Neural progenitor cell (in vitro differentiated cells): Measurements from ENCODE around the gene GPC4. TPM values are rescaled to one million over a fixed set of nuclear protein-coding genes. Genes with fewer than 3 reads are reported as not detected.

Experiments
- DNase-seq: peaks from one replicate; pipeline ENCODE4 v3.0.0-alpha.2; 2016; ENCODE audit warnings: low spot score
- H2AFZ ChIP-seq: fragments of 200-600 bp; sonication (generic); replicated peaks from 2 replicates; pipeline ENCODE4 v1.6.1; 2016; ENCODE audit warnings: antibody characterized with exemption
- H3F3A ChIP-seq: fragments of 200-600 bp; sonication (generic); 2 replicates; pipeline ENCODE4 v1.6.1; 2016; ENCODE audit warnings: antibody characterized with exemption, low read depth
- H3K27ac ChIP-seq: fragments of 200-600 bp; sonication (generic); 2 replicates; pipeline ENCODE4 v1.5.1; 2016; ENCODE audit warnings: mild to moderate bottlenecking
- H3K27me3 ChIP-seq: fragments of 200-600 bp; sonication (generic); 2 replicates; pipeline ENCODE4 v1.6.1; 2016; ENCODE audit warnings: mild to moderate bottlenecking, moderate library complexity
- H3K36me3 ChIP-seq: fragments of 200-600 bp; sonication (generic); 2 replicates; pipeline ENCODE4 v1.5.1; 2016
- H3K4me1 ChIP-seq: fragments of 200-600 bp; sonication (generic); 2 replicates; pipeline ENCODE4 v1.6.1; 2016; ENCODE audit warnings: mixed run types
- H3K4me2 ChIP-seq: fragments of 200-600 bp; sonication (generic); 2 replicates; pipeline ENCODE4 v1.6.1; 2016
- H3K4me3 ChIP-seq: fragments of 200-600 bp; sonication (generic); 2 replicates; pipeline ENCODE4 v1.5.1; 2016
- H3K79me2 ChIP-seq: fragments of 200-600 bp; sonication (generic); 2 replicates; pipeline ENCODE4 v1.6.1; 2016; ENCODE audit warnings: low read depth
- H3K9ac ChIP-seq: fragments of 200-600 bp; sonication (generic); 2 replicates; pipeline ENCODE4 v1.6.1; 2016
- H3K9me3 ChIP-seq: fragments of 200-600 bp; sonication (generic); 2 replicates; pipeline ENCODE4 v1.5.1; 2016; ENCODE audit warnings: low read depth
- H4K20me1 ChIP-seq: fragments of 200-600 bp; sonication (generic); 2 replicates; pipeline ENCODE4 v1.6.1; 2016; ENCODE audit warnings: low read depth
- H3K27ac Mint-ChIP-seq: 3 replicates; pipeline ENCODE4 v1.8.0; 2021; ENCODE audit warnings: mixed read lengths
- H3K27me3 Mint-ChIP-seq: 2 replicates; pipeline ENCODE4 v1.8.0; 2022; ENCODE audit warnings: low read depth, mild to moderate bottlenecking, inconsistent platforms, moderate library complexity, mixed read lengths; ENCODE audit not compliant: insufficient read depth
- H3K36me3 Mint-ChIP-seq: 3 replicates; pipeline ENCODE4 v1.8.0; 2021; ENCODE audit warnings: mixed read lengths
- H3K4me1 Mint-ChIP-seq: 3 replicates; pipeline ENCODE4 v1.8.0; 2021; ENCODE audit warnings: mixed read lengths
- H3K4me3 Mint-ChIP-seq: 3 replicates; pipeline ENCODE4 v1.8.0; 2021; ENCODE audit warnings: mild to moderate bottlenecking, moderate library complexity, mixed read lengths
- H3K9me3 Mint-ChIP-seq: 3 replicates; pipeline ENCODE4 v1.8.0; 2020; ENCODE audit warnings: mixed read lengths
- EZH2 ChIP-seq: fragments of 200-600 bp; sonication (generic); IDR thresholded peaks from 2 replicates; pipeline ENCODE4 v1.6.1; 2017; ENCODE audit warnings: antibody characterized with exemption, mild to moderate bottlenecking, moderate library complexity
- EZH2phosphoT487 ChIP-seq: fragments of 200-600 bp; sonication (generic); IDR thresholded peaks from 2 replicates; pipeline ENCODE4 v1.6.1; 2017; ENCODE audit warnings: antibody characterized with exemption
- total RNA-seq: library from RNA; depleted of rRNA; stranded (reverse); fragments of >200 nt; gene quantifications from 2 replicates; pipeline ENCODE4 v1.2.3, GENCODE V29; 2015; ENCODE audit warnings: low replicate concordance
- TF ChIP-seq, protein P1 (sequence below): fragments of 200-600 bp; sonication (generic); IDR thresholded peaks from 2 replicates; pipeline ENCODE4 v1.5.1; 2017; ENCODE audit warnings: antibody characterized with exemption, mild to moderate bottlenecking

The GPC4 gene
- total RNA-seq, 1 donor from 2014 or later = 23.6 TPM

DNA sequence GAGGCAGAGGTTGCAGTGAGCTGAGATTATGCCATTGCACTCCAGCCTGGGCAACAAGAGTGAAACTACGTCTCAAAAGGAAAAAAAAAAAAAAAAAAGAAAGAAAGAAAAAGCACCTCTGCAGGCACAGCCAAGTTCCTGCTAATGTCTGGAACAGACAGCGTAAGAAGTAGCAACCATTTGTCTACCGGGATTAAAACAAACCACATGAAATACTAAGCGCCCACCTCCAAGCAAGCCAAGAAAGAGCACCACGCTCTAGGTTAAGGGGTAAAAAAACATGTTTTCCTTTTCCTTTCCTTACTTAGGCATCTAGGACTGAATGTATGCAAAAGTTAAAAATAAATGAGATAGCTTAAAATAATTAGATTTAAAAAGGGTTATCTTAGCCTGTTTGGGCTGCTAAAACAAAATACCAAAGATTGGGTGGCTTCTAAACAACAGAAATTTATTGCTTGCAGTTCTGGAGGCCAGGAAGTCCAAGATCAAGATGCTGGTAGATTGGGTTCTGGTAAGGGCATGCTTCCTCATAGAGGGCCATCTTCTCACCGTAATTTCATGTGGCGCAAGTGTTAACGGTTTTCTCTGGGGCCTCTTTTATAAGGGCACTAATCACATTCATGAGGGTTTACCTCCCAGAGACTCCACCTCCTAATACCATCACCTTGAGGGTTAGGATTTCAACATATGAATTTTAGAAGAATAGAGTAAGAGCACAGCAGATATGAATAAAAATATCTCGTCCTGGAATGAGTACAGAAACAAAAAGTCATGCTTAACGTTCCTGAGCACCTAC, 12.3 kb downstream of the GPC4 start:
- peaks cover 14% of the 10 kb centered on the region for H3K4me1 ChIP-seq
- peaks cover 35% of the 10 kb centered on the region for H3K4me1 Mint-ChIP-seq
- DNase-seq = no peak
- no peaks in the 10 kb centered on the region for H3K27me3 ChIP-seq
- H3K27me3 Mint-ChIP-seq = peaks cover 2% of the 10 kb centered on the region
- peaks cover 19% of the 10 kb centered on the region for H3K36me3 Mint-ChIP-seq
- peaks cover 89% of the 10 kb centered on the region for H3K79me2 ChIP-seq
- no peak overlapping the region for H2AFZ ChIP-seq
- no peak overlapping the region for H3K27ac ChIP-seq
- no peak overlapping the region for H3K4me2 ChIP-seq
- no peak overlapping the region for H3K27ac Mint-ChIP-seq
- peaks cover 3% of the 10 kb centered on the region for H4K20me1 ChIP-seq
- peaks cover 3% of the 10 kb centered on the region for H3F3A ChIP-seq
- TF ChIP-seq EZH2 = no peak
- TF ChIP-seq, protein P1, sequence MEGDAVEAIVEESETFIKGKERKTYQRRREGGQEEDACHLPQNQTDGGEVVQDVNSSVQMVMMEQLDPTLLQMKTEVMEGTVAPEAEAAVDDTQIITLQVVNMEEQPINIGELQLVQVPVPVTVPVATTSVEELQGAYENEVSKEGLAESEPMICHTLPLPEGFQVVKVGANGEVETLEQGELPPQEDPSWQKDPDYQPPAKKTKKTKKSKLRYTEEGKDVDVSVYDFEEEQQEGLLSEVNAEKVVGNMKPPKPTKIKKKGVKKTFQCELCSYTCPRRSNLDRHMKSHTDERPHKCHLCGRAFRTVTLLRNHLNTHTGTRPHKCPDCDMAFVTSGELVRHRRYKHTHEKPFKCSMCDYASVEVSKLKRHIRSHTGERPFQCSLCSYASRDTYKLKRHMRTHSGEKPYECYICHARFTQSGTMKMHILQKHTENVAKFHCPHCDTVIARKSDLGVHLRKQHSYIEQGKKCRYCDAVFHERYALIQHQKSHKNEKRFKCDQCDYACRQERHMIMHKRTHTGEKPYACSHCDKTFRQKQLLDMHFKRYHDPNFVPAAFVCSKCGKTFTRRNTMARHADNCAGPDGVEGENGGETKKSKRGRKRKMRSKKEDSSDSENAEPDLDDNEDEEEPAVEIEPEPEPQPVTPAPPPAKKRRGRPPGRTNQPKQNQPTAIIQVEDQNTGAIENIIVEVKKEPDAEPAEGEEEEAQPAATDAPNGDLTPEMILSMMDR = no peak
- no peak for TF ChIP-seq EZH2phosphoT487
- H3K9me3 ChIP-seq = no peaks in the 10 kb centered on the region
- no peak overlapping the region for H3K4me3 ChIP-seq
- H3K4me3 Mint-ChIP-seq = no peak overlapping the region
- no peak overlapping the region for H3K9ac ChIP-seq
- no peaks in the 10 kb centered on the region for H3K36me3 ChIP-seq
- H3K9me3 Mint-ChIP-seq = no peaks in the 10 kb centered on the region

DNA sequence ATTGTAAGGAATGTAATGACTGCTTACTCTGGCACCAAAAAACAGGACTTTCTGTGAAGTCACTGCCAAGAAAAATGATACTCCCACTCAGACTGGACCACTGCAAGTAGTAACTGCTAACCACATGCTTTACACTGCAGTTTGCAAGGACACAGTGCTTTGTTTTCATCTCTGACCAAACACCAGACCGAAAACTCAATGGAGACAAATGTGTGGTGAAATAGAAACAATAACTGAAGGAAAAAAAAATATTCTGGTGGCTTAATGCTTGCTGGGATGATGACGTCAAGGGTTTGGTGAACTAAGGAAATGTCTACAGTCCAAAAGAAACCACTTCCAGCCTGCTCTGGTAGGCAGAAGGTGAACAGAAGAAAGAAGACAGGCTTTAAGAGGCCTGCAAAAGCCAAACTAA, 13.2 kb downstream of the GPC4 start:
- Mint-ChIP-seq H3K27ac (no peak overlapping the region), H3K36me3 (peaks cover 11% of the 10 kb centered on the region), H3K4me1 (peaks cover 25% of the 10 kb centered on the region), H3K4me3 (no peak overlapping the region), H3K9me3 (no peaks in the 10 kb centered on the region), H3K27me3 (peaks cover 3% of the 10 kb centered on the region)
- Histone ChIP-seq H4K20me1 (no peaks in the 10 kb centered on the region), H3K4me3 (no peak overlapping the region), H2AFZ (no peak overlapping the region), H3F3A (peaks cover 3% of the 10 kb centered on the region), H3K79me2 (peaks cover 89% of the 10 kb centered on the region), H3K9ac (no peak overlapping the region), H3K4me1 (peaks cover 8% of the 10 kb centered on the region), H3K9me3 (no peaks in the 10 kb centered on the region), H3K36me3 (no peaks in the 10 kb centered on the region), H3K27ac (no peak overlapping the region), H3K4me2 (no peak overlapping the region), H3K27me3 (no peaks in the 10 kb centered on the region)
- DNase-seq = no peak
- TF ChIP-seq, protein P1 = no peak
- TF ChIP-seq EZH2phosphoT487 (no peak), EZH2 (no peak)

DNA sequence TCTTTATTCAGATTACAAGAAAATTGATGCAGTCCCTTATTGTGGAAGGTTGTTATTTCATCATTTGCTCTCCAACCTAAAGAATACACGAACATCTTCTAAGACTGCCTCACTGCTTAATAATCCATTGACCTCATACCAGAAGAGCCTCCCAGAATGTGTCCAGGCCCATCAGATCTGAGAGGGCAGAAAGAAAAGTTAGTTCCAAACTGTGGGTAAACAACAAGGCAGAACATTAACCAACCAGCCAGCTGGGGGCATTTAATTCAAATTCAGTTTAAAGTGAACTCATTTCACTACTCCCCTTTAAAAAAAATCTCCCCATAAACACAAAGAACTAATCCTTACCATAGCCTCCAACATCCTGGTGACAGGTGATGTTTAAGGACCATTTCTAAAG, 13.8 kb downstream of the GPC4 start:
- TF ChIP-seq EZH2 = no peak
- TF ChIP-seq, protein P1 = no peak
- TF ChIP-seq EZH2phosphoT487 = no peak
- Histone ChIP-seq H4K20me1 (no peaks in the 10 kb centered on the region), H3F3A (peaks cover 3% of the 10 kb centered on the region), H3K36me3 (no peaks in the 10 kb centered on the region), H3K79me2 (peaks cover 90% of the 10 kb centered on the region), H3K9me3 (no peaks in the 10 kb centered on the region), H3K9ac (no peak overlapping the region), H3K4me3 (no peak overlapping the region), H3K4me1 (peaks cover 8% of the 10 kb centered on the region), H3K4me2 (no peak overlapping the region), H2AFZ (no peak overlapping the region), H3K27me3 (no peaks in the 10 kb centered on the region), H3K27ac (no peak overlapping the region)
- no peak for DNase-seq
- H3K4me3 Mint-ChIP-seq = no peak overlapping the region
- H3K27me3 Mint-ChIP-seq = peaks cover 3% of the 10 kb centered on the region
- H3K9me3 Mint-ChIP-seq = no peaks in the 10 kb centered on the region
- H3K4me1 Mint-ChIP-seq = peaks cover 29% of the 10 kb centered on the region
- H3K36me3 Mint-ChIP-seq = peaks cover 10% of the 10 kb centered on the region
- H3K27ac Mint-ChIP-seq = no peak overlapping the region
